Small intestine (tissue), 7 donors: Measurements from ENCODE around the gene TMEM225B. TPM values are rescaled to one million over a fixed set of nuclear protein-coding genes. Genes with fewer than 3 reads are reported as not detected.

Experiments
- DNase-seq, 2 donors: peaks; one replicate each; pipeline versions ENCODE4 v3.0.0 to v3.0.0-alpha.2; 2013
- FAIRE-seq: peaks from 2 replicates; lab custom pipeline; 2012; peaks lifted over from hg19 to GRCh38; lab: Jason Lieb, UNC
- H3K27ac ChIP-seq, 3 donors: one replicate each; pipeline ENCODE4 v1.5.1; 2013; ENCODE audit warnings: low read length in 2 of 3, mild to moderate bottlenecking in 2 of 3, control low read depth in 1 of 3, inconsistent platforms in 1 of 3, low read depth in 1 of 3, moderate library complexity in 1 of 3
- H3K27me3 ChIP-seq, 3 donors: one replicate each; pipeline ENCODE4 v1.6.1; 2013; ENCODE audit warnings: low read length in 3 of 3, inconsistent platforms in 1 of 3; ENCODE audit not compliant: control insufficient read depth in 3 of 3, insufficient read depth in 3 of 3
- H3K36me3 ChIP-seq, 3 donors: one replicate each; pipeline ENCODE4 v1.6.1; 2013; ENCODE audit warnings: low read length in 3 of 3, inconsistent platforms in 1 of 3, low read depth in 1 of 3, mild to moderate bottlenecking in 1 of 3, moderate library complexity in 1 of 3; ENCODE audit not compliant: control insufficient read depth in 3 of 3, insufficient read depth in 2 of 3
- H3K4me1 ChIP-seq, 3 donors: one replicate each; pipeline ENCODE4 v1.6.1; 2013; ENCODE audit warnings: low read length in 2 of 3, inconsistent platforms in 1 of 3, low read depth in 1 of 3, mild to moderate bottlenecking in 1 of 3, moderate library complexity in 1 of 3; ENCODE audit not compliant: control insufficient read depth in 3 of 3, insufficient read depth in 2 of 3
- H3K4me3 ChIP-seq, 3 donors: one replicate each; pipeline ENCODE4 v1.5.1; 2013; ENCODE audit warnings: low read length in 3 of 3, control low read depth in 1 of 3, inconsistent platforms in 1 of 3, low read depth in 1 of 3, mild to moderate bottlenecking in 1 of 3, moderate library complexity in 1 of 3
- H3K9me3 ChIP-seq, 2 donors: one replicate each; pipeline ENCODE4 v1.6.1; 2013; ENCODE audit warnings: low read depth in 1 of 2, low read length in 1 of 2; ENCODE audit not compliant: control insufficient read depth in 2 of 2, insufficient read depth in 1 of 2
- WGBS, 3 donors: extraction: QIAGEN DNeasy Blood & Tissue Kit; methylation state at CpG; one replicate each; pipeline ENCODE4 v1.1.7; 2013; 5-methylcytosine and 5-hydroxymethylcytosine counted together
- polyA plus RNA-seq, 4 donors: library from polyadenylated mRNA; stranded (reverse) in 3 of 4; unstranded in 1 of 4; fragments of 200-250 nt in 3 of 4; fragments of 120-200 nt in 1 of 4; gene quantifications; one replicate each; pipeline versions ENCODE4 v1.2.1 to v1.2.3, GENCODE V29; 2013
- donor health status: healthy with polysubstance abuse.
- donor health status: control.
- donor health status: control.
- donor health status: Bipolar disorder and iron deficiency.
- donor health status: healthy.

TMEM225B gene
- polyA plus RNA-seq, 4 donors = 0.45 to 0.93 TPM; not detected in 2

- H3K27ac ChIP-seq = peak overlapping the region in 2 of 3 donors; percentile 4 to 22
- WGBS, 3 donors = 63 to 75% (median 65%) methylated on average over 9 of the region's 9 CpGs
- DNase-seq = peak; percentile 20 to 29
These were observed 25.8 kb downstream of the TMEM225B start for GRCh38 chr7:99623702-99624447.

GRCh38 chr7:99624484-99624883 lies 26.4 kb downstream of the TMEM225B start:
- DNase-seq = peak in 1 of 2 donors; percentile 54
- FAIRE-seq = no peak
- Histone ChIP-seq H3K36me3 (peaks cover 16 to 79% (median 18%) of the 10 kb centered on the region in 3 donors), H3K4me1 (peaks cover 0 to 2% (median 0%) of the 10 kb centered on the region in 3 donors), H3K27me3 (no peaks in the 10 kb centered on the region), H3K9me3 (no peaks in the 10 kb centered on the region), H3K4me3 (no peak overlapping the region), H3K27ac (no peak overlapping the region)
- WGBS, 3 donors = 77 to 91% (median 77%) methylated on average over 15 to 16 of the region's 16 CpGs

More at GRCh38 chr7:99623702-99624447, 25.8 kb downstream of the TMEM225B start:
- Histone ChIP-seq H3K4me3 (no peak overlapping the region), H3K4me1 (peaks cover 0 to 2% (median 0%) of the 10 kb centered on the region in 3 donors), H3K9me3 (no peaks in the 10 kb centered on the region), H3K36me3 (peaks cover 16 to 75% (median 16%) of the 10 kb centered on the region in 3 donors), H3K27me3 (no peaks in the 10 kb centered on the region)
- FAIRE-seq = no peak

DNA sequence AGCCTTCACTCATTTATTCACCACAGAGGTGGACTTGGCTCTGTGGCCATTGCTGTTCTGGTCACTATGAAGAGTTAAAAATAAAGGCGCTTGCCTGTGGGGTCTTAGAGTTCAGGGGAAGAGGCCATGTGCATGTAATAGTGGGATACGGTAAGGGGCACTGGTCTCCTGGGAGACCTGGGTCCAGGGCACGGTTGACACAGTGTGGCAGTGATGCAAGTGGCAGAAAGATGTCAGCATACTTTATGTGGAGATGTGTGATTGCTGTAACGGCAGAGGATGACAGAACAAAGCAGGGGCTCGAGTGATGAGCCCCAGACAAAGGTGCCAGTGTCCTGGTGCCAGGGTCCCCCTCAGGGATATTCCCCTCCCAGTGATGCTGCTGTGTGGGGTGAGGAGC lies 27.3 kb downstream of the TMEM225B start:
- Histone ChIP-seq H3K4me3 (no peak overlapping the region), H3K36me3 (peaks cover 13 to 79% (median 20%) of the 10 kb centered on the region in 3 donors), H3K9me3 (no peaks in the 10 kb centered on the region), H3K27ac (no peak overlapping the region), H3K4me1 (peaks cover 0 to 2% (median 0%) of the 10 kb centered on the region in 3 donors), H3K27me3 (no peaks in the 10 kb centered on the region)
- DNase-seq (no peak), FAIRE-seq (no peak)
- WGBS, 3 donors = 87 to 89% (median 88%) methylated on average over 5 of the region's 5 CpGs

- H3K36me3 ChIP-seq = peaks cover 15 to 76% (median 21%) of the 10 kb centered on the region in 3 donors
These were observed 27.9 kb downstream of the TMEM225B start for GRCh38 chr7:99625961-99626360.

GRCh38 chr7:99626661-99627060 lies 28.6 kb downstream of the TMEM225B start:
- peaks cover 15 to 77% (median 21%) of the 10 kb centered on the region in 3 donors for H3K36me3 ChIP-seq
- no peak overlapping the region for H3K4me3 ChIP-seq
- peaks cover 0 to 2% (median under 1%) of the 10 kb centered on the region in 3 donors for H3K4me1 ChIP-seq
- 85 to 94% (median 89%) methylated on average over 1 of the region's 1 CpG for WGBS, 3 donors
- FAIRE-seq = no peak
- H3K27me3 ChIP-seq = no peaks in the 10 kb centered on the region
- DNase-seq = no peak
- H3K9me3 ChIP-seq = no peaks in the 10 kb centered on the region
- H3K27ac ChIP-seq = no peak overlapping the region

More at GRCh38 chr7:99625961-99626360, 27.9 kb downstream of the TMEM225B start:
- no peaks in the 10 kb centered on the region for H3K9me3 ChIP-seq
- no peak overlapping the region for H3K27ac ChIP-seq
- H3K4me1 ChIP-seq = peaks cover 0 to 2% (median 0%) of the 10 kb centered on the region in 3 donors
- no peak overlapping the region for H3K4me3 ChIP-seq
- 91 to 96% (median 95%) methylated on average over 4 of the region's 4 CpGs for WGBS, 3 donors
- no peaks in the 10 kb centered on the region for H3K27me3 ChIP-seq
- FAIRE-seq (no peak), DNase-seq (no peak)

GRCh38 chr7:99627513-99627912 lies 29.4 kb downstream of the TMEM225B start:
- no peak for DNase-seq
- no peak for FAIRE-seq
- Histone ChIP-seq H3K9me3 (no peaks in the 10 kb centered on the region), H3K4me3 (no peak overlapping the region), H3K4me1 (peaks cover 0 to 4% (median 2%) of the 10 kb centered on the region in 3 donors), H3K27me3 (no peaks in the 10 kb centered on the region), H3K27ac (no peak overlapping the region), H3K36me3 (peaks cover 17 to 75% (median 26%) of the 10 kb centered on the region in 3 donors)
- 96 to 98% (median 97%) methylated on average over 11 of the region's 11 CpGs for WGBS, 3 donors

DNA sequence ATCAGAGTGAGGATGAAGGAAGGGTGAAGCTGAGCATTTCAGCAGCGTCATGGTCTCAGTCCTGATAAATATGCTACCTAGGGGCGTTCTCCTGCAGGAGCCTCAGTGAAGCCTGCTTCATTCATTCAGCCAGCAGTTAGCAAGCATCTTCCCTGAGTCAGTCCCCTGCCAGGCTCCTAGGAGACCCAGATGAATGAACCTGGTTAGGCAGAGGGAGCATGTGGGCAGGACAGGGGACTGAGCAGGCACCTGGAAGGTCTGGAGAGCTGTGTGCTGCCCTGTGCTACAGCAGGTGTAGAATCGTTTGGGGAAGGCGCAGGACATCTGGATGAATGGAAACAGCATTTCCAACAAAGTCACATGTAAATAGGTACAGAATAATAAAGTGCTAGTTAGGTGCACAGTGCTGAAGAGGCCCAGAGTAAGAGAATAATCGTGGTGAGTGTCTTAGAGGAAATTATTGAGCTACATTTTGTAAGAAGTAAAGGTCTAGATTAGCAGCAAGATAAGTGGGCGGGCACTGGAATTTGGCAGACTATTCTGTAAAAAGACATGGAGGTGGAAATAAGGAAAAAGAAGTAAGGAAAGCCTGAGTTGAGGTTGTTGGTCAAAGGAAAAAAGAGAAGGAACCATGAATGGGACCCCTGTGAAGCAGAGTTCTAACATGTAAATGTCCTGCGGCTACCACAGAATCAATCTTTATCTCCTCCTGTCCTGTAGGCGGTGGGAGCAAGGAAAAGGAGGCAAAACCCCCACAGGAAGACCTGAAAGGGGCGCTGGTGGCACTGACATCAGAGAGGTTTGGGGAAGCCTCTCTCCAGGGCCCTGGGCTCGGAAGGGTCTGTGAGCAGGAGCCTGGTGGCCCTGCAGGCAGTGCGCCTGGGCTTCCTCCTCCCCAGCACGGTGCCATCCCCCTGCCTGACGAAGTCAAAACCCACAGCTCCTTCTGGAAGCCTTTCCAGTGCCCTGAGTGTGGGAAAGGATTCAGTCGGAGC lies 30.7 kb downstream of the TMEM225B start:
- DNase-seq = no peak

GRCh38 chr7:99629643-99630042 lies 31.6 kb downstream of the TMEM225B start:
- H3K36me3 ChIP-seq = peaks cover 20 to 63% (median 30%) of the 10 kb centered on the region in 3 donors
- H3K27ac ChIP-seq = no peak overlapping the region
- FAIRE-seq (no peak), DNase-seq (no peak)
- H3K4me3 ChIP-seq = no peak overlapping the region
- 73 to 92% (median 83%) methylated on average over 20 of the region's 20 CpGs for WGBS, 3 donors
- no peaks in the 10 kb centered on the region for H3K9me3 ChIP-seq
- H3K27me3 ChIP-seq = no peaks in the 10 kb centered on the region
- H3K4me1 ChIP-seq = peaks cover 0 to 4% (median 0%) of the 10 kb centered on the region in 3 donors

More for the DNA sequence above, 30.7 kb downstream of the TMEM225B start:
- Histone ChIP-seq H3K4me3 (no peak overlapping the region), H3K9me3 (no peaks in the 10 kb centered on the region), H3K36me3 (peaks cover 19 to 69% (median 26%) of the 10 kb centered on the region in 3 donors), H3K4me1 (peaks cover 0 to 4% (median 0%) of the 10 kb centered on the region in 3 donors), H3K27ac (no peak overlapping the region), H3K27me3 (no peaks in the 10 kb centered on the region)
- no peak for FAIRE-seq
- WGBS, 3 donors = 83 to 86% (median 84%) methylated on average over 14 of the region's 14 CpGs
